ENCODE measurements around the gene MYH8. TPM values are rescaled to one million over a fixed set of nuclear protein-coding genes. Genes with fewer than 3 reads are reported as not detected.

MYH8 gene
- total RNA-seq, 2 experiments from 2014 or later: not detected

Other genes with a start within 250 kb of the MYH8 start
- gene GAS7, start 223.3 kb downstream of the MYH8 start, total RNA-seq: 1 to 10 TPM in 1 of 2 experiments, under 1 TPM in 1; 0.60 to 1.3 TPM
- not detected for gene MYH13, start 48.9 kb downstream of the MYH8 start, total RNA-seq
- not detected for gene MYH4, start 47.6 kb upstream of the MYH8 start, total RNA-seq
- not detected for gene MYH1, start 96.6 kb upstream of the MYH8 start, total RNA-seq
- not detected for gene MYH2, start 127.7 kb upstream of the MYH8 start, total RNA-seq
- gene MYH3, start 235.4 kb upstream of the MYH8 start, total RNA-seq: 1 to 10 TPM; 3.3 to 3.5 TPM

Measured in activated CD4-positive, alpha-beta T cell treated with anti-CD3 and anti-CD28 coated beads for 36 hours (primary cell).